B cell (primary cell): Measurements from ENCODE around the gene GALNT18.

Experiments used
- EZH2 ChIP-seq: IDR thresholded peaks from 2 replicates; pipeline ENCODE4 v1.6.1; 2012; ENCODE audit warnings: borderline replicate concordance, low read depth, mild to moderate bottlenecking, moderate library complexity, low read length; ENCODE audit not compliant: insufficient read depth, poor library complexity, severe bottlenecking
- TF ChIP-seq, protein P1 (sequence below): fragments of 200-600 bp; IDR thresholded peaks from one replicate; pipeline ENCODE4 v1.8.0; 2022; ENCODE audit warnings: antibody characterized with exemption, mild to moderate bottlenecking

DNA sequence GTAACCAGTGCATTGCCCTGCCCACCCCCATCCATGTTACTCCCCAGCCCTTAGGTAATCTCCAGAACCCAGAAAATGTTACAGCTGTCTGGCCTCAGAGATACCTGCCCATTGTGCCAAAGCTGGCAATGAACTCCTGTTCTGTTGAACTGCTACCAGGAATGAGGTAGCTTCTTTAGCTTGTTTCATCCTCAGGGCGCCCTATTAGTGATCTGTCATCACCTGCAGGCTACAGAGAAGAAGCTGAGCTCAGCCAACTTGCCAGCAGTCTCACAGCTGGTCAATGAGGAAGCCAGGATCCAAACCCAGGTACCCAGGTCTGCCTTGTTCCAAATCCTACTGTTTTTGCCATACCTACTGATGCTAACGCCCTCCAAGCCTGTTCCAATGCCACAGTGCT is 88.7 kb downstream of the GALNT18 start:
- TF ChIP-seq EZH2, result no peak
- TF ChIP-seq, protein P1, sequence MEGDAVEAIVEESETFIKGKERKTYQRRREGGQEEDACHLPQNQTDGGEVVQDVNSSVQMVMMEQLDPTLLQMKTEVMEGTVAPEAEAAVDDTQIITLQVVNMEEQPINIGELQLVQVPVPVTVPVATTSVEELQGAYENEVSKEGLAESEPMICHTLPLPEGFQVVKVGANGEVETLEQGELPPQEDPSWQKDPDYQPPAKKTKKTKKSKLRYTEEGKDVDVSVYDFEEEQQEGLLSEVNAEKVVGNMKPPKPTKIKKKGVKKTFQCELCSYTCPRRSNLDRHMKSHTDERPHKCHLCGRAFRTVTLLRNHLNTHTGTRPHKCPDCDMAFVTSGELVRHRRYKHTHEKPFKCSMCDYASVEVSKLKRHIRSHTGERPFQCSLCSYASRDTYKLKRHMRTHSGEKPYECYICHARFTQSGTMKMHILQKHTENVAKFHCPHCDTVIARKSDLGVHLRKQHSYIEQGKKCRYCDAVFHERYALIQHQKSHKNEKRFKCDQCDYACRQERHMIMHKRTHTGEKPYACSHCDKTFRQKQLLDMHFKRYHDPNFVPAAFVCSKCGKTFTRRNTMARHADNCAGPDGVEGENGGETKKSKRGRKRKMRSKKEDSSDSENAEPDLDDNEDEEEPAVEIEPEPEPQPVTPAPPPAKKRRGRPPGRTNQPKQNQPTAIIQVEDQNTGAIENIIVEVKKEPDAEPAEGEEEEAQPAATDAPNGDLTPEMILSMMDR, result no peak
